Right kidney (tissue), 1 donor: ENCODE measurements around the gene RIPK4.
"Not testable (repeated sequence)": the region's sequence is repeated elsewhere in the genome, so short reads cannot be mapped to it uniquely, and the experiment has no call there.

Experiments
- DNase-seq: peaks from one replicate; pipeline ENCODE4 v3.0.0-alpha.2; 2016

Gene RIPK4

DNA sequence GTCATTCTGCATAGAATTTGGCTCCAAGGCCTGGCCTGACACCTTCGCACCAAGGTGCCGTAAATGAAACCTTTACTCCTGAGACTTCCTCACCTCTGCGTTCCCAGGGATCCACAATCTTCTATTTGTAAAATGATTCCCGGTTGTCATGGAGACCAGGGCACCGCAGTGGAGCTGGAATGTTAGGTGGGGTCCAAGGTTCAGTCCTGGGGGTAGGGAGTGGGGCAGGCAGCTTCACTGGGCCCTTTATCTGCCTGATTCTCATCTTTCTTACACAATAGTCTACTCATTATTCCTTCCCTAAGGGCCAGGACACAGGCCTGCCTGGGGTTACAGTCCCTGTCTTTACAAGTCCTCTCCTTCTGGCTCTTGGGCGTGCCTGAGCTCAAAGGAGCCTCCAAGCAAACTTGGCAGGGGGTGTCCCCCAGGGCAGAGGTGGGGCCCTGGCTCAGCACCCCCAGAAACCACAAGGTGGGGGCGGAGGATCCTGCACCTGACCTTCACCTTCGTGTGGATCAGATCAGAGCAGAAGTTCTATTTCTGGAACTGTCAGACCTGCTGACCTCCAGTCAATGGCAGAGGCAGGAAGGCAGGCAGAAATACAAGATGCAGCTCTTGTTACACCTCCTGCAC, 51.1 kb downstream of the RIPK4 start:
- peak; percentile 45 for DNase-seq

DNA sequence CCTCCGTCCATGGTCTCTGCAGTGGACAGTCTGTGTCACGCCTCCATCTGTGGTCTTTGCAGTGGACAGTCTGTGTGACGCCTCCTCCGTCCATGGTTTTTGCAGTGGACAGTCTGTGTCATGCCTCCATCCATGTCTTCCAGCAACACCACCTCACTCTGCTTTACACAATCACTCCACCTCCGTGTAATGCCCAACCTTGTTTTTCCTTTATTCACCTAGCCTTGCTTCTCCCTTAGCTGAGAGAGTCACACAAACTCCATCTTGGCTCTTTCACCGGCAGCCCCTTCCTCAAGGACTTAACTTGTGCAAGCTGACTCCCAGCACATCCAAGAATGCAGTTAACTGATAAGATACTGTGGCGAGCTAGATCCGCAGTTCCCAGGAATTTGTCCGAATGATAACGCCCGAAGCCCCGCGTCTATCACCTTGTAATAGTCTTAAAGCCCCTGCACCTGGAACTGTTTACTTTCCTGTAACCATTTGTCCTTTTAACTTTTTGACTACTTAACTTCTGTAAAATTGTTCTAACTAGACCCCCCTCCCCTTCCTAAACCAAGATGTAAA, 52.5 kb downstream of the RIPK4 start:
- not testable (repeated sequence) for DNase-seq

DNA sequence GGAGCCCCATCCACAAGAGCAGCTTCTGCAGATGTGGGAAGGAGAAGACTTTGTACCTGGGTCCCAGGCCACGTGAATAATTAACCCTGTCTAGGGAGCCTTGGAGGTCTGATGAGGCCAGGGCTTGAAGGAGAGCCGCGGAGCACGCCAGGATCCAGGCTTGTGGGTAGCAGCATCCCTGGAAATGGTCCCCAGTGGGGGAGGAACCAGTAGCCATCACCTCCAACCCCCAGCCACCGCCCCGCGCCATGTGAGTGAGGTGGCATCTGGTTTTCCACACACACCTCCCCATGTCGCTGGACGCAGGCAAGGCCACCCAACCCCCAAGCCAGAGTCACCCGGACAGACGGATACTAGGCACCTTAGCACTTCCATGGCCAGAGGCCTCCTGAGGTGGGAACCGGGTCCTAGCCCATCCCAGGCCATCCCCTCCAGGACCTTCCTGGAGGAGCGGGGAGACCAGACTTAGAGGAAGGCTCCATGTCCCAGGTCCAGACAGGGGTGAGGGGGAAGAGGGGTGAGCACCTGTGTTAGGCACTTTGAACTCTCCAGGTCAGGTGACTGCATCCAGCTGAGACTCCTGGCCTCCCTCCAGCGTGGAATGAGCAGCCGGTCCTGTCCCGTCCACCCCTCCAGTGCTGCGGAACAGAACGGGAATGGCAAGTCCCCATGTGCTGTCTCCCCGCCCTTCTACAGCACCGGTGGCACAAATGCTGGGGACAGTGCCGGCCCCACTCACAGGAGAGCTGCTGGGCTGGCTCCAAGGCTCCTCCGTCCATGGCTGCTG, 53.2 kb downstream of the RIPK4 start:
- DNase-seq, result peak; percentile 6

DNA sequence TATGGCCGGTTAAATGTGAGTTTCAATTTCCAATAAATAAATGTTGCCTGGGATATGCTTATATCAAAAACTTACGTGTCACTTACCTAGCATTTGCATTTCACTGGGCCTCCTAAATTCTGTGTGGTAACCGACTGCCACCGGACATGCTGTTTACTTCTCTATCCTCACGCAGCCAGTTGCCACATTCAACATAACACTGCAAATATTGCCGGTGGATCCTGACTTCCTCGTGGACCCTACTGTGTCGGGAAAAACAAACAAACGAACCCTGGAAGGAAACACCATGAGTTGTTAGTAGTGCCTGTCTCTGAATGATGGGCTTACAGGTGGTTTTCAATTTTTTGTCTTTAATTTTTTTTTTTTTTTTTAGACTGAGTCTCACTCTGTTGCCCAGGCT, 54.1 kb downstream of the RIPK4 start:
- DNase-seq, result no peak

DNA sequence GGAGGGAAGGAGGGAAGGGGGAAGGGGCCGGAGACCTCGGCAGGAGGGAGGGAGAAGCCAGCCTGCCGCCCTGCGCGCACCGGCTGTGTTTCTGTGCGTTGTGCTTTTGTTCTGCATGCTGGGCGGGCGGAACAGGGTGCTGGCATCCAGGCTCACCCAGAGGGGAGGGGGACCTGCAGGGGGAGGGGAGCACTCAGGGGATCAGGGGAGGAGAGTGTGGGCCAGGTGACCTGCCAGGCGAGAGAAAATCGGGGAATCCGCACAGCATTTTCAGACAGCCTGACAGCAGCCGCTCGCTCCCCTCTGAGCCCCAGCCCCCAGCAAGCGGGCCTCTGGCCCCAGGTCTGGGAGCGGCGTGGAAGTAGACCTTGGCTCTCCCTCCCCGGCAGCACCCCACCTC, 54.7 kb downstream of the RIPK4 start:
- DNase-seq, result peak; percentile 36

DNA sequence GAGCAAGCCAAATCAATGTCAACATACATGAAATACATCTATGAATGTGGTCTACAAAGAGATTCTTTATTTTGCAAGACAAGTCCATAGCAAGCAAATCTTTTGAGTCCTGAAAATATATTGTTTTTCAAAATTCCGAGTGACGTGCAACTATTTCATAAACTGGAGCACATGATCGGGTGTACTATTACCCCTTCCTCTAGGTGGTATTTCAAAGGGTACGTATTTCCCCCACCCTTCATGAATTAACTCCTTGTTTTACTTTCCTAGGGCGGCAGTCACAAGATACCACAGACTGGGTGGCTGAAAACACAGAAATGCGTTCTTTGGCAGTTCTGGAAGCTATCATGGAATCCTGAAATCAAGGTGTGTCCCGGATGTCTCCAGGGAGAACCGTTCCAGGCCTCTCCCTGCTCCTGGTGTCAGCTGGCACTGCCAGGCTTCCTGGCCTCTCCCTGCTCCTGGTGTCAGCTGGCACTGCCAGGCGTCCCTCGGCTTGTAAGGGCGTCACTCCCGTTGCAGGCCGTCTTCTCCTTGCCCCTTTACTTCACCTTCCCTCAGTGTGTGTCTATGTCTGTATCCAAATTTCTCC, 55.3 kb downstream of the RIPK4 start:
- no peak for DNase-seq

DNA sequence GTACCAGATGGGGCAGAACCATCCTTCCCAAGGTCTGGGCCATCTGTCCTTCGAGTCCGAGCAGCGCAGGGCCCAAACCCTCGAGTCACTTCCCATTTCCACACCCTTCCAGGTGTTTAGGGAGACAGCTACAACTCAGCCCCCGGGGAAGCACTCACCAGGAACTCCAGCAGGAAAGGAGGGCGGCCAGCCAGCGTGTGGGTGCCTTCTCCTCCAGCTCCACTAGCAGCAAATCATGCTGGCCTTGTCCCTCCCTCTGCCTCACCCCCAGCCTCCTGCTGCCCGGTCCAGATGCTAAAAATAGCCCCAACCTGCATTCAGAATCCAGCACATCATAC, 56.1 kb downstream of the RIPK4 start:
- no peak for DNase-seq

DNA sequence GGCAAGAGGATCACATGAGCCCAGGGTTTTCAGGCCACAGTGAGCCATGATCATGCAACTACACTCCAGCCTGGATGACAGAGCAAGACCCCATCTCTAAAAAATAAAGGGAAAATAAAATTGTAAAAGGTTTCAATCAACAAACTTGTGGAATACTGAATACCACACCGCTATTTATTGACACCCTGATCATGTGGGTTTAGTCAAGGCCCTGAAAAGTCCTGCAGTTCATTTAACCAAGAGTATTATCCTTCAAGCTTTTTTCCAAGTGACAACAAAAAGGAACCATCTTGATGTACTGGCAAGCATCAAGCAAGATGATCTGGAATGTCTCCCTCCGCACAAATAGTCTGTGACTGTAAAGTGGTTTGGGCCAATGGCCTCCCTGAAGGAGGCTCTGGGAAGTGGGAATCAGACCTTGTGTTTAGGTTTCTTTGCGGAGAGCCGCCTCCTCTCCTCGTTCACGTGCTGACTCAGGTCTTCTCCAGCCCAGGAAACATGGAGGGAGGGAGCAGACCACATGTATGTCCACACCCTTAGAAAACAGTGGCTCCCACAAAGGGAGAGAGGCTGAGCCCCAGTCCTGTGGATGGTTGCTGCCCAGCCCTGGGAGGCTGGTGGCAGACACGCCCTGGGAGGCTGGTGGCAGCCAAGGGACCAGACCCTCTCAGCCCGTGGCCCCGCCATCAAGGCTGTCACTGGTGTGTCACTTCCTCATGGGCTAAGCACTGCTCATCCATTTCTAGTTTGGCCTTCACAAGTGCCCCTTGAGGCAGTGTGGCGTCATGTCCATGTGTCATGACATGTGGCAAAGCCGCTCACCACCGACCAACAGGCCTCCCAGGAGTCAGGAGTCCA, 56.7 kb downstream of the RIPK4 start:
- DNase-seq, result no peak

DNA sequence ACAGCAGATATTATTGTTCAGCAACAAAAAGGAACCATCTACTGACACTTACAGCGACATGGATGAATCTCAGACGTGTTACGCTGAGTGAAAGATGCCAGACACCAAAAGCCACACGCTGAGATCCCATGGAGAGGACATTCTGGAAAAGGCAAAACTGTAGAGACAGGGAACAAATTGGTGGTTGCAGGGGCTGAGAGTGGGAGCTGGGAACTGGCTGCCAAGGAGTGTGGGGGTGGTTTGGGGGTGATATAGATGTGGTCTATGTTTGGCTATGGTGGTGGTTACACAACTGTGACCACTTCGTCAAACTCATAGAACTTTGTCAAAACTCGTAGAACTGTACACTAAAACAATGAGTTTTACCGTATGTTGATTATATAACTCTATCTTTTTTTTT, 57.7 kb downstream of the RIPK4 start:
- no peak for DNase-seq

DNA sequence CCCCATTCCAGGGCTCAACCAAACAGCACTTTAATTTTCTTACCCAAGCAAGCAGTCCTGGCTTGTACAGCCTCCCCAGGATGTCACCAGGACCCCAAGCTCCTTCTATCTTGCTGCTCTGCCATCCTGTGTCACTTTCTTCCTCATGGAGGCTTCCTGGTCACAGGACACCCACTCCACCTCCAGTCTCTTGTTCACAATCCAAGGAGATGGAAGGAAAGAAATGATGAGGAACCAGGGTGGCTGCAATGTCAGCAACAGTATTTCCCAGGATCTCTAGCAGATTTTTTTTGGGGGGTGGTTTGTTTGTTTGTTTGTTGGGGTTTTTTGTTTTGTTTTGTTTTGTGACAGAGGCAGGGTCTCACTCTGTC, 58.9 kb downstream of the RIPK4 start:
- DNase-seq, result no peak

DNA sequence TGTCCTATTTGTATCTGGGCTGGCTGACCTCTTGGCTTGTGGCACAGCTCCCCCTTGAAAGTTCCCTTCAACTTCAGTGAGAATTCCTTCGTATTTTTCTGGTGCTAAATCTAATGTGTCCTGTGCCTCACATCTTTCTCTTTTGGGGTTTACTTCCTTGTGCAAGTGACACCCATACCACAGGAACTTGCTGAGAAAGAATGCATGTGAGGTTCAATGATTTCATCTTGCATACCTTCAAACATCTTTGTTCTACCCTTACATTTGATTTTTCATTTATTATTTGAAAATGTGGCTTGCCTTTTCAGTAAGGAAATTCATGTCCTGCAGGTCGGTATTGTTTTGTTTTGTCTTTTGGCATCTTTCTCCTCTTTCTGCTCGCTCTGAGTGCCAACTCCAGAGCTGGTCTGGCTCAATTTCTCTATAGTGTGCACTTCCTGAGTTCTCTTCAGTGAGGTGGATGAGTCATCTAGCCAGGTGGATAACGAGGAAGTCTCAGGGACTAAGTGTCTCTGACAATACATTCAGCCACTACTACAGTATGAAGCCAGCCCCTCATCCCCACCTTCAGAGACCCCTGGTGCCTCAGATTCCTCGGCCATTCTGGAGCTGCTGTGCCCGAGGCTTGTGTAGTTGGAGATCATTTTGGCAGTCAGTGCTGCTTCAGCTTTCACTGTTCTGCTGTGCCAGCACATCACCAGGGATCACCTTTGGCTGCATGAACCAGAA, 59.5 kb downstream of the RIPK4 start:
- DNase-seq, result no peak

DNA sequence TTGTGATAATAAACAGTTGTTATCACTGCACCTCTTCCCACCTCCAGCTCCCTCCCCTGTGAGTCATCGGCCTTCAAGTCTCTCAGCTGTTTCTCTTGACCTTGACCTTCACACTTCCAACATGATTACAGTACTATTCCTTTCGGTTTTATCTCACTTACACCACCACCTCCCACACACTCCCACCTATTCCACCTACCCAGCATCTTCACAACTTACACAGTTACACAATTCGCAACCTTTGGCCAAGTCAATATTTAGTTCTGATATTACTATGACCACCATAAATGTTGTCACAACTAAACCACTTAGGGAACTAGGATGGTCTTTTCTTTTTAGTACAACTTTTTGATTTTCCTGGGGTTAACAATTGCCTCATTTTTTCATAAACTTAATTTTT, 60.2 kb downstream of the RIPK4 start:
- DNase-seq, result no peak

DNA sequence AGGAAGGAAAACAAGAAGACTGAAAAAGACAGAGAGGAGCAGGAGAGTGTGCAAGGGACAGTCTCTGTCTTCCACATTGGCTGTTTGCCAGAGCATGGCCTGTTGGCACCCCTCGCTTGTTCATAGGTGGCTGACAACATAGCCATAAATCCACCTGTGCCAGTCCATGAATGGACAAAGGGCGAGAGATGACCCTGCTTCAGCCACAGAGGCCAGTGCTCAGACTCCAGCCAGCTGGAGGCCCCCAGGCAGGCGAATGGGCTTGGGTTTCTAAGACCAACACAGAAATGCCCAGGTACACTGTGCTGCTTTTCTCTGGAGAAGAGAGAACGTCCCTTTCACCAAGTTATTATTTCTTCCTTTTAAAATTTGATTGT, 60.6 kb downstream of the RIPK4 start:
- no peak for DNase-seq

DNA sequence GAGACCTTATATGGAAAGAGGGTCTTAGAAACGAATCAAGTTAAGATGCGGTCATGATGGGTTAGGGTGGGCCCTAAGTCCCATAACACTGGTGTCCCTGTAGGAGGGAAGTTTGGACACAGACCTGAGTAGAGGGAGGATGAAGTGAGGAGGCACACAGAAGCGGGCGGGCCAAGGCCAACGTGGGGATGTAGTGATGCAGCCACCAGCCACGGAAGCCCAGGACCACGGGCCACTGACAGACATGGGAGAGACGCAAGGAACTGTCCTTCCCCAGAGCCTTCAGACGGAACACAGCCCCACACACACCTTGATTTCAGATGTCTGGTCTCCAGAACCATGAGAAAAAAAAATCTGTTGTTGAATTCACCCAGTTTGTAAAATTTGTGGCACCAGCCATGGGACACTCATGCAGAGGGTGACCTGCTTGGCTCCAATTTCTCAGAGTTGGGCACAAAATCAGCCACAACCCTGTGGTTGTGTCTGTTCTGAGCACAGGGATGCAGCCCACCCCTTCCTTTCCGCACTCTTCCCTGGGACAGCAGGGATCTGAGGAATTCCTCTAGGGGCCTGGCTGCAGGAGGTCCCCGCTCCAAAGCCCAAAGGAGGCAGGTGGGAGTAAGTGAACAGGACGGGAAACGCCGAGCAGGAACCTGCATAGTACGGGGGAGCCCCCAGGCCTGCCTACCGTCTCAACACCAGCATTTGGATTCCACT, 61.1 kb downstream of the RIPK4 start:
- no peak for DNase-seq

DNA sequence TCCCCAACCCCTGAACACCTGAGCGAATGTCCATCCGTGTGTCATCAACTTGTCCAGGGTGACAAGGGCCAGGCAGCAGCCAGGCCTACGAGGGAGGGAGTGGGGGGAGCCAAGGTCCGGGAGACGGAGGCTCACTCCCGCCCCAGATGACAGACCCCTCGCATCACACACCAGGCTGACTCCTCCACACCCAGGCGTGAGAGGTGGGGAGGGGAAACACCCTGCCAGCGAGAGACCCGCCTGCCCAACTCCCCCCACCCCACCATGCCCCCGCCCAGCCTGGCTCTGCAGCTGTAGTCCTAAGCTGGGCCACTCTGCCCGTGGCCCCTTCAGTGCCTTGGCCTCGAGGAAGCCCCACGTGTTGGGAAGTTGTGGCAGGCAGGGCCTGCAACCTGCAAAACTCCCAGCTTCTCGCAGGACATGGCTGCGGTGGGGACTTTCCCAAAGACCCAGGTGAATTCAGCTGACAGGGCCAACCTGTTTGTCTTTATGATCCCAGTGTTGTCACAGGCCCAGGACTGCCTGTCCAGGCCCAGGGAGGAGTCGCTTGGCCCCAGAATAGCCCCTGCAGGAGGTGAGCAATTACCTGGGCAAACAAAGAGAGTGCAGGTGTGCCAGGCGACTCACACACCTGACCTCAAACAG, 62.9 kb downstream of the RIPK4 start:
- no peak for DNase-seq

DNA sequence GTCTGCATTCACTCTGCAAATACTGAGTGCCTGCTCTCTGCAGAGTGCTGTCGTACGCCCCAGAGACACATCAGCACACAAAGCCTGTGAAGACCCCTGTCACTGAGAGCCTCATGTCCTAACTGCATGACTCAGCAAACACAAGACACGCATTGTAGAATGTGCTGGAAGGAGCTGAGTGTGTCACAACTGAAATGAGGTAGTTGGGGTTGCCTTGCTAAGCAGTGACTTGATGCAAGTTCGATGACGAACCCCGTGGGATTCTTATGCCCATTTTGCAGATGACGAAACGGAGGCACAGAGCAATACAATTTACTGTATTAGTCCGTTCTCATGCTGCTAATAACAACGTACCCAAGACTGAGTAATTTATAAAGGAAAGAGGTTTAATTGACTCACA, 65.1 kb downstream of the RIPK4 start:
- no peak for DNase-seq

DNA sequence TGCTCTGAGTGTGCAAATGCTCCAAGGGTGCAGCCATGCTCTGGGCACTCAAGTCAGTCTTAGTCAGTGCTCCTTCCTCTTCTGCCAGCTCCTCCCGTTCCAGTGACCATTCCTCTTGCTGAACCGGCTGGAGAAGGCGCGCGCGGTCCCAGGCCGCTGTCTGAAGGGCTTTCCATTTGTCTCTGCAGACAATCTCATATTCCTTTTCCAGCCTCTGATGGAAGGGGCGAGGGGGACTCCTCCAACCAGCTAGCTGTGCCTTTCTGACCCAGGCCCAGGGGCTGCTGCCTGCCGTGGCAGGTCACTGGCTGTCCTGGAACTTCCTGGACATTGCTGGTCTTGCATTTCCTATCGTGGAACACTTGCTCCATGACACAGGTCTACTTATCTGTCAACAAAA, 67.5 kb downstream of the RIPK4 start:
- DNase-seq, result no peak

DNA sequence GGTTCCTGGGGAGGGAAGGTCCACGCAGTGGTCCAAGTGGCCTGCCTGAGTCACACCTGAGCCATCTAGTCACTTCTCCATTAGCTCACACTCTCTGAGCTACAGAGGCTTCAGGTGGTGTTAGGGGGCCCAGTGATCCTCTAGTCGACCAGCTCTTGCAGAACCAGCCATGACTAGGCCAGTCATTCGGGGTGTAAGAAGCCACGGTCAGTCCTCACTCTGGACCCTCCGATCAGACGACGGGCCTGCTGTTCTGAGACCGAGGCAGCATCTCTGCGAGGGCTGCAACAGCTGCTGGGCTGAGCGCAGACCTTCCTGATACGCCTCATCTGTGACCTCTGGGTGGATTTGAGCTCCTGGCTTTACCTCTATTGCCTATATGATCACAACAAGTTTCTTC, 68.8 kb downstream of the RIPK4 start:
- no peak for DNase-seq

DNA sequence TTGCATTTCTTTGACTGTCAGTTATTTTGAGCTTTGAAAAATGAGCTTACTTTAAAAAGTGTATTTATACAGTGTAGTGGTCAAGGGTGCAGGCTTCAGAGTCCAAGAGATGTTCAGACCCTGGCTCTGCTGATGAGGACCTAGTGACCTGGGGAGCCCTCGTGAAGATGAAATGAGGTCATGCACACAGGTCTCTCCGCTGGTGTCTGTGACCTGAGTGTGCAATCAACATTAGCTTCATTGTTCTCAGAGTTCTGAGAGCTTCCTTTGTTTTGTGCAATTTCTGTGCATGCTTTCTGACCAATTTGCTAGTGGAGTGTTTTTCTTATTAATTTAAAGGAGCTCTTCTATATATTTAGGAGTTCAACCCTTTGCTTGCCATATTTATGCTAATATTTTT, 71.3 kb downstream of the RIPK4 start:
- DNase-seq, result no peak

DNA sequence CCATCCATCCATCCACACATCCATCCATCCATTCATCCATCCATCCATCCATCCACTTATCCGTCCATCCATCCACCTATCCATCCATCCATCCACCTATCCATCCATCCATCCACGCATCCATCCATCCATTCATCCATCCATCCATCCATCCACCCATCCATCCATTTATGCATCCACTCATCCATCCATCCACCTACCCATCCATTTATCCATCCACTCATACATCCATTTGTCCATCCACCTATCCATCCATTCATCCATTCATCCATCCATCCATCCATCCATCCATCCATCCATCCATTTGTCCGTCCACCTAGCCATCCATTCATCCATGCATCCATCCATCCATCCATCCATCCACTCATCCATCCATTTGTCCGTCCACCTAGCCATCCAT, 72.8 kb downstream of the RIPK4 start:
- DNase-seq, result not testable (repeated sequence)

DNA sequence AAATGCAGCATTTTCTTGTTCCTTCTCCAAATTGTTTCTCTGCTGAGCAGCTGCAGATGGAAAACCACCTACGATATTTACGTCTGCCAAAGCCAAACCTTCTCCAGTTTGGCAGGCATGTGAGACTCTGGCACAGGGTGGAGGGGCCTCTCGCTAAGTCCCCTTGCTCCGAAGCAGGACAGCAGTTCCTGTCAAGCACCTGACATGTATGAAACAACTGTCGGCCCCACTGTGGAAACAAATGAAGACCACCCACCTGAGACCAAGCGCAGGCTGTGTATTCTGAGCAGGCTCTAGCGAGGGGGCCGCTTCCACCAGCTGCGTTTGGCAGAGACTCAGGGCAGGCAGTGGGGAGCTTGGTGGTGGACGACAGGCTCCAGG, 74.7 kb downstream of the RIPK4 start:
- DNase-seq, result no peak
